Ovary (tissue), 3 donors: ENCODE results near the gene MON1B.

Experiments used
- EP300 ChIP-seq: sonication (generic); formaldehyde crosslinking; IDR thresholded peaks from one replicate; pipeline ENCODE4 v1.6.1; 2017; ENCODE audit warnings: antibody characterized with exemption
- POLR2A ChIP-seq: fragments of 450-650 bp; IDR thresholded peaks from one replicate; pipeline ENCODE4 v1.6.1; 2017; ENCODE audit warnings: antibody characterized with exemption, mild to moderate bottlenecking, moderate library complexity
- TF ChIP-seq, protein P1 (sequence below), 3 donors: fragments of 450-650 bp in 2 of 3; fragments of 200-600 bp in 1 of 3; IDR thresholded peaks; one replicate each; pipeline versions ENCODE4 v1.5.1 to v1.8.0; 2016 to 2022; ENCODE audit warnings: antibody characterized with exemption in 3 of 3, mild to moderate bottlenecking in 1 of 3
- donor health status: DM: no; HTN: no; CAD: no.

DNA sequence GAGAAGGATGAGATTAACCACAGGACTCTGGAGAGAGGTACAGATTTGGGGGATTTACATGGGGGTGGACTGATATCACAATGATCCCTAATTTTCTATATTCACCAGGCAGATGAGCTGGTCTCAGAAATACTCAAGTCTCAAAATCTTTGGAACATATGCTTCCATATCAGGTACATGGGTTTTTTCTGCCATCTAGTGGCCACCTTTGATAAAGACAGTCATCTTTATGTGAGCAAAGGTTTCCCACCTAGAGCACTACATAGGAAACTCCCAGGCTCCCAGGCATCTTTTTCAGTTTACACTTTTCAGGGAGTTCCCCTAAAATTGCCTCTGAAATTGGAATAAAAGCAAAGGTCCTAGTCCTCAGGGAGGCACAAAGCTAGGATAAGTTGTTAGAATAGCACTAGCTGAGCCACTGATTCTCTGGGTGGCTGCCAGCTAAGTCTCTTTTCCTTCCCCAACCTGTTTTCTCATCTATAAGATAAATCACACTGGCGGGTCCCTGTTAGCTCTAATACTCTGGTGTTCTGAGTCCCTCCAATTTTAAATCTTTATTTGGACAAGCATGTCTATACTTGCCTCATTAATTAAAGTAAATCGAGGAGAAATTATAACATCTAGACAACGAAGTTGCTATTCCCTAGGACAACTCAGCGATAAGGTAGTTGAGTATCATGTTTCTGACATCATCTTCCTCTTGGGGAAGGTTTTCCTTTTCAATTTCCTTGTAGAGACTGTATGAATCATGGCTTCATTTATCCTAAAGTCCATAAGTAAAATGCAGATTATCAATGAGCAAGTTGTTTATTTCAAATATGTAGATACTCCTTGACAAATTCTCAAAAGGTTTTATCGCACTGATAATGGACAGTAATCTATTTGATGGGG, 19.0 kb upstream of the MON1B start:
- TF ChIP-seq, protein P1, sequence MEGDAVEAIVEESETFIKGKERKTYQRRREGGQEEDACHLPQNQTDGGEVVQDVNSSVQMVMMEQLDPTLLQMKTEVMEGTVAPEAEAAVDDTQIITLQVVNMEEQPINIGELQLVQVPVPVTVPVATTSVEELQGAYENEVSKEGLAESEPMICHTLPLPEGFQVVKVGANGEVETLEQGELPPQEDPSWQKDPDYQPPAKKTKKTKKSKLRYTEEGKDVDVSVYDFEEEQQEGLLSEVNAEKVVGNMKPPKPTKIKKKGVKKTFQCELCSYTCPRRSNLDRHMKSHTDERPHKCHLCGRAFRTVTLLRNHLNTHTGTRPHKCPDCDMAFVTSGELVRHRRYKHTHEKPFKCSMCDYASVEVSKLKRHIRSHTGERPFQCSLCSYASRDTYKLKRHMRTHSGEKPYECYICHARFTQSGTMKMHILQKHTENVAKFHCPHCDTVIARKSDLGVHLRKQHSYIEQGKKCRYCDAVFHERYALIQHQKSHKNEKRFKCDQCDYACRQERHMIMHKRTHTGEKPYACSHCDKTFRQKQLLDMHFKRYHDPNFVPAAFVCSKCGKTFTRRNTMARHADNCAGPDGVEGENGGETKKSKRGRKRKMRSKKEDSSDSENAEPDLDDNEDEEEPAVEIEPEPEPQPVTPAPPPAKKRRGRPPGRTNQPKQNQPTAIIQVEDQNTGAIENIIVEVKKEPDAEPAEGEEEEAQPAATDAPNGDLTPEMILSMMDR (IDR thresholded peaks at IDR 0.05): peak in 2 of 3 donors; percentile 30 to 34
- TF ChIP-seq POLR2A: no peak
- no peak for TF ChIP-seq EP300
